GM21723 (cell line): ENCODE data around the gene SCGN.

Source experiments
- ATAC-seq: cut with Tn5 transposase; IDR thresholded peaks from one replicate; pipeline ENCODE4 v1.9.1; 2021; ENCODE audit warnings: mild to moderate bottlenecking, moderate library complexity; ENCODE audit not compliant: unreplicated experiment

Gene SCGN

GRCh38 chr6:25652007-25652515, at the start of gene SCGN:
SCGN (plus strand) TSS chr6:25652215; CDS start chr6:25652404, 189 bp downstream.
- ATAC-seq: no peak

DNA sequence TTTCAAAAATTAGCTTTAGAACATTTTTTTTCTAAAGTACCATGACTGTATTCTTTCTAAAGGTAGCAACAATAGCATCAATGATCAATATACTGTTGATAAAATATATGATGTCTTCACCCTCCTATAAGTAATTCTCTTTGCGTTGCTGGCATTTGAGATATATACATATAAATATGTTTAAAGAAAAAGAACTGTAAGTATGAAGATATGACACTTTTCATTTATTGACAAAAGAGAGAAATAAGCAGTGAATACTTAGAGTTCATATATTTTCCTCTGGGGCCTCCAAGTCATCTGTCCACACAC, 49.4 kb upstream of the SCGN start:
- no peak for ATAC-seq

DNA sequence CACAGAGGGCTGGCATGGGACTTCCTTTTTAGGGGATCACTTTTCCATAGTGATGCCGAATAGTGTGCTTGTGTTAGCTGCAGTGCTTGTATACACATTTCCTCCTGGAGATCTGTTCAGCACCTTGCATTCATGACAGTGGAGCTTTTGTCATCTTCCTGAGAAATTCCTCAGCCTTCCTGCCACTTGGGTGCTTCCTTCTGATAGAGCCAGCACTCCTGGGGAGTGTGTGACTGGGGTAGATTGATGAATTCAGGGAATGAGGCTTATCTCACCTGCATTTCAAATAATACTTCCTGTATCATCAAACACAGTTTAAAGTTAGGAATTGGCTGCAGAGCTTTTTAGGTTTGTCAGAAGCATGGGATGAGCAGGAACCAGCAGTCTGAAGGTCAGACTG, 48.8 kb upstream of the SCGN start:
- ATAC-seq: no peak

- ATAC-seq: no peak
These were observed 45.9 kb upstream of the SCGN start for GRCh38 chr6:25606151-25606550.

DNA sequence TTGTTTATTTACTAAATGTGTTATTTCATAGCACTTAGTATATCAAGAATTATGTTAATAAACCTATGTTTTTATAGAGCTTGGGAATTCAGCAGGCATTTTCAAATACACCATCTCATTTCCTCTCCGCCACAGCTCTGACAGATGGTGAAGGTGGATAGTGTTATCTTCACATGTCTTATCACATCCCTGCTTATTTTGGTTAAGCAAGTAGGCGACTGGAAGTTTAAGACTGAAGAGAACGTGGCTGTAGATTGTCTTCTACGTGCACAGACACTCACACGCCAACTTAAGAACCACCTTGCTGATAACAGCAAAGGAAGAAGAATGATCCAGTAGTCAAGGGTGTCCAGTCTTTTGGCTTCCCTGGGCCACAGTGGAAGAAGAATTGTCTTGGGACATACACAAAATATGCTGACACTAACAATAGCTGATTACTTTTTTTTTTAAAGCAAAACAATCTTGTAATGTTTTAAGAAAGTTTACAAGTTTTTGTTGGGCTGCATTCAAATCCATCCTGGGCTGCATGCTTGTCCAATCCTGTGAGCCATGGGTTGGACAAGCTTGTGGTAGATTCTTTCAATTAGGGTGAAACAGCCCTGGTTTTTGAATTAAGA, 43.3 kb upstream of the SCGN start:
- ATAC-seq: no peak

DNA sequence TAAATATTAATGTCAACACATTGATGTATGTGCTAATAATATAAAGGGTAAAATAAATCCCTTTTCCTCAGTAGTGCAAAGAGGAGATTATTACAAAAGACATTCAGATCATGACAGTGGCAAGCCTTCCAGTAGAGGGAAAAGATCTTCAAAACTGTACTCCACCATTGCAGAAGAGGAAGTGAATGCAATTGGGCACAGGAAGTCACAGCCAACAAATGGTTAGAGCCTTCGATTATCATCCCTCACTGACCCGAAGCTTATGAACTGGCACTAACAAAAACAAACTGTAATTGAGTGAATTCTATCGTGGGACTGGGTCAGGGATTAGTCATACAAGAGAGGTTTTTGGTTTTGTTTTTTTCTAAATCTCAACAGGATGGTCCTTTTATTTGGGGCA, 39.3 kb upstream of the SCGN start:
- no peak for ATAC-seq

DNA sequence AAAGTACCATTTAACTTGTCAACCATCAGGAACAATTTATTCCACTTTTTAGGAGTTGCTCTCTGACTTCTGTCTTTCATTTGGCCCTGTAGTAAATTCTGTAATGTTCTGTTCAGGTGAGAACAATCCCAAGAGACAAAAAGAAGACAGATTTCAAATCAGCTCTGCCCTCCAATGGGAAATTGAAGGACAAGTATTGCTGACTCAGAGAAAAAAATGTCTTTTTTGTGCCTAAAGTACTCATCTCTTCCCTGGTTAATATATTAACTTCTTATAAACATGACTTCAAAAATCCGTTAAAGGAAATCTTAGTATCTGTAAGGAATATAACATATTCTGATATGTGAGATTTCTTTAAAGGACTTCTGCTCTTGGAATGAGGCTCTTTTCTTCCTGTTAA, 38.6 kb upstream of the SCGN start:
- ATAC-seq: no peak

DNA sequence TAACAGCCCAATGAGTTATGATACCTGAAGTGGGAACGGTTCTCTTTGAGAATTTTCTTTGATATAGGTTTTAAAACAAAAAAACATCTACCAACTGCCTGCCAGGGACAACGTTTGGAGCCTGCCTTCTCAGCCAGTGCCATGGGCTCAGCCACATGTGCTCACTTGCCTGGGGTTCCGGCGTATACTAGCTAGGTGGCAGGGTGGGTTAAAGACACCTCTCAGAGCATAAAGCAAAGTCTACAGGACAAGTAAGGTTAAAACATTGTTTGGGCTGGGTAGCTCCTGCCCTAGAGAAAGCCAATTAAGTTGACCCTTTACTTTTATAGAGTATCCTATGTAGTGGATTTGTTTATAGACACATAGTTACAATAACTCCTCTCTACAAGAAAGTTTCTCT, 38.0 kb upstream of the SCGN start:
- ATAC-seq: no peak

DNA sequence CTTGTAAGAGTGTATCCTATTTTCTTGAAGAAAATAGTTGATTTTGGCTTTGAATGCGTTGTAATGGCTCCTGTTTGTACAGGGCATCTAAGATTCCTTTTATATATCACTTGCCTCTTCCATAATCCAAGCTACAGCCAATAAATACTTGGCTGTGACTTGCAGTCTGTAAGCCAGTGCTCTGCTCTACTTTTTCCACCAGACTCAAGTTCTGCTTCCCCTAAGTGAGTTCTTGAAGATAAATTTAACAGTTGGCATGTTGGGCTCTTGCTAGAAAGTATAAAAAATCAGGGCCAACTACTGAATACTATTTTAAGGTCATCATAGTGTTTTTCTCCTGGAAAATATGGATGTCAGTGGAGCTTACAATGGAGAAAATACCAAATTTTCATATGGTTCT, 36.5 kb upstream of the SCGN start:
- no peak for ATAC-seq

DNA sequence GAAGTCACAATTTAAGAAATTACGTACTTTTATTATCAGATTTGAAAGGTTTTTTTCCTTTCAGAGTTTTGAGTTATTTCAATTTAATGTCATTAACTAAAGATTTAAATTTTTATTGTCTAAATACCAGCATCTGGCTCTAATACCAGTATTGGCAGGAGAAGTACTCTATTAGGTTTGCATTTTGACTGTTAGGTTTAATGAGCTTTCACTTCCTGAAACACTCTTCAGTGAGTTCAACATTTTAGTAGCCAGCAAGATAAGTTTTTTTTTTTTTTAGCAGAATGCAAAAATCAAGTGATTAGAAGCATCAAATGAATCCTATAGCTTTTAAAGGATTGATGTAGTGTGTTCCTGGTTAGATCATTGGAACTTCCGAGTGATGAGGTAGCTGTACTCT, 34.0 kb upstream of the SCGN start:
- no peak for ATAC-seq

DNA sequence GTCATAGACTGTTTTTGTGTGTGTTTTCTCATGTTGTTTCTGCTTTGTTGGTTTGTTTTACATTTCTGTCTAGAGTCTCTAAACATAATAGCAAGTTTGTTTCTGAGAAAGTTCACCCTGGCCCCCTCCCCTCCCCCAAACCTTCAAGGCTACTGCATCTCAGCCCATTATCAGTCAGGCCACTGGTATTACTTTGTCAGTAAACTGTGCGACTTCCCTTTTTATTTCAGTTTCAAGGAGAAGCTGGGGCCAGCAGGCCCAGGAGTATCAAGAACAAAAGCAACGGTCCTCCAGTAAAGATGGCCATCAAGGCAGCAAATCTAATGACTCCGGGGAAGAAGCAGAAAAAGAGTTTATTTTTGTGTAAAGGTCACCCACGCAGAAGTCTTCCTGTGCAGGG, 32.8 kb upstream of the SCGN start:
- ATAC-seq: no peak

GRCh38 chr6:25620391-25620790, 31.6 kb upstream of the SCGN start:
- ATAC-seq: no peak

DNA sequence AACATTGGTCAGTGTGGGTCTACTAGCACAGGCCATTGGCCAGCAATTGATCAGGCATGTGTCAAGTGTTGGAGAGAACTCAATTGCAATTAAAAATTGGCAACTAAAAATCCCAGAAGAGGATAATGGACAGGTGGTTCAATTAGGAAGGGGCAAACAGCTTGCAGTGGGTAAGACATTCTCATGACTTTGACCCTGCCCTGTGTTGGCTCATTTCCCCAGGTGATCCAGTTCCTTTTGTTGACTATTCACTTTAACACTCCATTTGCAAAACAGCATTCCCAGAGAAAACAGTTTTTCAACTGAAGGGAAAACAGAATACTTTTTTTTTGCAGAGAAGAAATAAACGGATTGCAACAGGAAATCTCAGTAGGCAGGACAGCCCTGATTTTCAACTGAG, 28.9 kb upstream of the SCGN start:
- ATAC-seq: no peak

DNA sequence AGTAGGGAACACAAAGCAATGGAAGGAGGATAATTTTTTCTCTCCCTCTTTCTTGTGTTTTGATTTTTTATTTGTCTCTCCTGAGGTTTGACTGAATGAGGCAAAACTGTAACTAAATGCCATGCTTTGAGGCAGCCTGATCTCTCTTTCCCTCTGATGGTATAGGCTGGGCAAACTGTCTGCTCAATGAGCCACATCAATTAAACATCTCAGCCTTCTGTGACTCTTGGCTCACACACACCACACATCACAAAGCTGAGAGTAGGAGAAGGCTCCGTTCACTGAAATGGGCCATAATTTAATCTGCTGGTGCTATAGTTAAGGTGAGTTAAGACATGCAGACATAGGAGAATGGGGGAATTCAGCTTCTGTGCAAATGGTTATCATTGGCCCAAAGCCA, 28.1 kb upstream of the SCGN start:
- no peak for ATAC-seq

- ATAC-seq: no peak
These were observed 25.0 kb upstream of the SCGN start for GRCh38 chr6:25627001-25627400.

DNA sequence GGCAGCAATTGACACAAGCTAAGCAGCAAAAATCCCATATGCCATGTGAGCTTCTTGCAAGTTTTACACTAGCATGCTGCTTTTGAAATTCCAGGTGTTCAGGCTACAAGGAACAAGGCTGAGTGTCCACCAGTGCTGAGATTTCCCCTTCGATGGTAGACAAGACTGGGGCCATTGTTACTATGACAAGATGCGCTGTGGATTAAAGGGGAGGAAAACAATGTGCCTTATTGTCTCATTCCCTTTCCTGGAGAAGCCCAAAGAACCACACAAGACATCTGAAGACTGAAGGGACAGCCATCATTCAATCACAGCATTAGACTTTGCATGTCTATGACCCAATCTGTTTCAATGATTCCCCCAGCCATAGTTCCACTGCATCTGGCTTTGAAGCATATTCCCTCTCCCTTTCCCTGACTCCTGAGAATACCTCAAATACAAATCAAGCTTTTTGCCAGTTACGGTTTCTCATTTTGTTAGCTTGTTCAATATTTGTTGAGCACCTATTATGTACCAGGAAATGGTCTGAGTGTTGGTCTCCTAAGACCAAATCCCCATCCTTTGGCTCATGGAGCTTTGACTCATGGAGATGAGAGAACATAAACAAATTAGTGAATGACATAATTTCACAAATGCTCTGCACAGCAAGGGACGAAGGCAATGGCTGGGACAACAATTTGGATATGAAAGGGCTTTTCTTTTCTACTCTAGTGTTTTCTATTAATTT, 23.4 kb upstream of the SCGN start:
- no peak for ATAC-seq

DNA sequence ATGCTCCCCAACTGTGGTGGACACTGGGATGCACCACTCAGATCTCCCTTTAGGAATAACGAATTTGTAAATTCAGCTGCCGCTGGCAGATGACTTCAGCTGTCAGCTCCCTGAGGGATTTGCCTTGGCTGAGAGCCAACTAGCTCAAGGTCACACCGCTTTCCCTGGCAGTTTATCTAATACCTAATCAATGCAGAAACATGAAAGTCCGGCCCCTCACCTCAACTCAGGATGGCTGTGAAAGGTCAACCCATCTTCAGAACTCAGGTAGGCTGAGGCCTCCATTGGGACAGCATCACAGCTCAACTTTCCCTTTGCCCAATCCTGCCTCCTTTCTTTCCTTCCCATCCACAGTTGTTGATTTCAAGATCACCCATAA, 22.8 kb upstream of the SCGN start:
- ATAC-seq: no peak

DNA sequence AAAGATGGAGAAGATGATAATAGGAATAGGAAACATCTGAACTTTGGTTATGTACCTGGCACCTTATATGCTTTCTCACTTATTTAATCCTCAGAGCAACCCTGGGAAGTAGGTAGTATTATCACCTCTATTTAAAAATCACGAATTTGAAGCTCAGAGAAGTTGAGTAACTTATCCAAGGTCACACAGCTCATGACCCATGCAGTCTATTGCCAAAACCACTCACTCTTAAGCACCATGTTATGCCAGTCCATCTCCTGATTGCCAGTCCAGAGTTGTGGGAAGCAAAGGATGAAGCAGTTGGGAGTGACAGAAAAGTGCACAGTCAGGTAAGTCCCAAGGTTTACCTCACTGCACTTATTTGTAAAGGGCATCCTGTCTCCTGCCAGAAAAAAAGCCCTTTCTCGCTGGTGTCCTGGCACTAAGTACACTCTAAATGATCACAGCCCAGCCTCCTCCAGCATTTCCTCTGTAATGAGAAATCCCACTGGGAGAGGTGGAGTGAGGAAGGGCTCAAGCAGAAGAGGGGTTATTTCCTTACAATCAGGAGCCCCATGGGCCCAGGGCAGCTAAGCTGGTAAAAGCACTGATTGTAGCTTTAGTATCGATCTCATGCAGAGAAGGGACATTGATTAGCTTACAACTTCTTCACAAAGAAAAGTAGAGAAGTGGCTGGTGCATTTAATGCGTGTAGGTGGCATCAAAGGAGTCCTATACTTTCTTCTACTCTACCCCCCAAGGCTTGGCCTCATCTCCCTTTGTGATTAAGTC, 21.3 kb upstream of the SCGN start:
- ATAC-seq: no peak

GRCh38 chr6:25635886-25636317, 16.1 kb upstream of the SCGN start:
- no peak for ATAC-seq

DNA sequence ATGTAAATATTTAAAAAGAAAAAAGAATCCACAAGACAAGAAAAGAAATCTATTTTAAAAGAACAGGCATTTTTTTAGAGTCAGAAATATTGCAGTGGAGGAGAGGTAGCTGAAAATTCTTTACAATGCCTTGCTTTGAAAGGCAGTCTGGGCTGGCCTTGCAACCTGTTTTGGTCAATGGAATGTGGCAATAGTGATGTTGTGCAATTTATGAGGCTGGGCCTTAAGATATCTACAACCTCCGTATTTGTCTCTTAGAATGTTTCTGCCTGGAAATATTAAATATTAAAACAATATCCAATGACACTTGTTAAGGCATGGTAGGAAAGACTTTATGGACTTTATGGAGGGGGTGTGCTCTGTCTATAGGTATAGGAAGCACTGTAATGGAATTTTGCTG, 14.8 kb upstream of the SCGN start:
- ATAC-seq: no peak

- no peak for ATAC-seq
These were observed 14.0 kb upstream of the SCGN start for GRCh38 chr6:25637960-25638434.

DNA sequence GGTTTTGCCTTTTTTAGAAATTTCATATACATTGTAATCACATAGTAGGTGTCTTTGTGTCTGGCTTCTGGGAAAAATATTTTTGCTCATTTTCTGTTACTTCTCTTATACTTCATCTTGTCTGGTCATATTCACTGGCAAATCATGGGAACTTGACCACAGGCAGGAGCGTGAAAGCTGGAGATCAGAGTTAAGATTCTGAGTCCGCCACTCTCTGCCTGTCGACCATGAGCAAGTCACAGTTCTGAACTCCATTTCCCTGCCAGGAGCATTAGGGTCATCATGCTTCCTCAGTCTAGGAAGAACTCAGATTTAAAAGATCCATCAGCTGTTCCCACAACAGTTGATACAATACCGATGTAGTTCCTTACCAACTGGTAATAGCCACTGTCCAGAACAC, 12.4 kb upstream of the SCGN start:
- no peak for ATAC-seq
